GM10266 (cell line): ENCODE measurements around the gene MYH10.

ENCODE experiments used
- DNase-seq: peaks from one replicate; pipeline ENCODE4 v3.0.0; 2012; ENCODE audit errors: extremely low spot score
- TF ChIP-seq, protein P1 (sequence below): IDR thresholded peaks from 2 replicates; pipeline ENCODE4 v1.5.1; 2012; ENCODE audit warnings: mild to moderate bottlenecking, low read depth; ENCODE audit not compliant: control insufficient read depth, insufficient read depth; ENCODE audit errors: missing control alignments

MYH10 gene

DNA sequence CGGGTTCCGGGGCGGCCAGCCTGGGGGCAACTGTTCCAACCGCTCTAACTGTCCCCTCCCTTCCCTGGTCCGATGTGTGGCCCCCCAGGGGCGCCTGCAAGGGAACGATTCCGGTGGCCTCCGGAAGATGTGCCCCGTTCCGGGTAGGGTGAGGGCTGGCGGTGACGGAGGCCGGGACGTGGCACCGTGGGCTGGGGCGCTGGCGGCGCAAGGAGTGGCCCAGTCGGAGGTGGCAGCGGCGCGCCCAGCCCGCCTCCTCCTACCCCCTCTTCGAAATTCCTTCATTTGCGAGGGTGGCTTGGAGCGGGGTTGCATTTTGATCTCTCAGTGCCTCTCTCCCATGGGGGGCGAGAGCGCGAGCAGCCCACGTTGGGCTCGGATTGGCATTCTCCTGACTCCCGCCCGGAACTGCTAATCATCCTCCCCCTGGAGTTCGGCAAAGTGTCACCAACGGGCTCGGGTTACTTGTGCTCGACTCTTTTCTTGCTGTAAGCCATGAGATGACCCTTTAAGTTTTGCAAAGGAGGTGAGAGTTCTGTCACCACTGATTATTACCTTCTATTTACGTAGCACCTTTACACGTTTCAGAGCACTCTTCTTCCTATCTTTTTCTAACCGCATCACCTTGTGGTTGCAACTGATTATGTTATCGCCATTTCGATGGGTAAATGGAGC is 194.2 kb downstream of the MYH10 start:
- peak; percentile 51 for DNase-seq

DNA sequence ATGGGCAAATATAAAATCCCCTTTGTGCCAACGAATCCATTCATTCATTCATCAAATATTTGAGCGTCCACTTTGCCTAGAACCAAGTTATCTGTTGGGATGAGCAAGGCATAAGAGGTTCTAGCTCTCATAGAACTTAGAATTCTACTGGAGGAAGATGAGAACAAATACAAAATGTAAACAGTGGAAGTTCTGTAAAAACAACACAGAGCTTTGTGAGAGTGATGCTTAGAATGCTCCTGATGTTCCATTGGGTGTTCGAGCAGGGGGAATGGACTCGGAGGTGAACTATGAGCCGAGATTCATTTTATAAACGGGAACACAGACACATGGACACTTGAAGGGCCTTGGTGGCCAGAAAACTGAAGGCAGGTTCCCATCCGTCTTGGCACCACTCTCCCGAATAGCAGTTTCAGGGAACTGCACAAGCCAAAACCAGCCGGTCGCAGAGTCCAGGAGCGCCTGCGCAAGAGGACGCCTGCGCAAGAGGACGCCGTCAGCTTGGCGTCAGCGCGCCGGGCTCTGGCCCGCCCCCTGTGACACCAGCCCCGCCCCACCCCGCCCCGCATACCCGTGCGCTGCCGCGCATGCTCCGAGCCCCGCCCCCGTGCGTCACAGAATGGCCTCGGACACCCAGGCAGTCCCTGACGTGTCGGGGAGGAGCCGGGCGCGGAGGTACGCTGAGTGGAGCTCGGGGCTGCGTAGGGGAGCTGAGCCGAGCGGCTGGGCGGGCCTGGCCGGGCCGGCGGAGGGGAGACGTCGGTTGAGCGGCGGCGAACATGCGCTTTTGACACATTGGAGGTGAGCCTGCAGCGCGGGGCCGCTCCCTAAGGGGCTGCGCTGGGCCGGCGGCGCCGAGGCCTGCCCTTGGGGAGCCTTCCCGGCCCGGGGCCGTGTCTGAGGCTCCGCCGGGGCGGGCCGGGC is 195.0 kb downstream of the MYH10 start, which contains the start of gene NDEL1:
Gene NDEL1 (plus strand): TSS at position 640 of the 924 bp plus-strand sequence. CDS start 8,388 bp downstream, outside the sequence.
- peak; percentile 99 for DNase-seq
- TF ChIP-seq, protein P1, sequence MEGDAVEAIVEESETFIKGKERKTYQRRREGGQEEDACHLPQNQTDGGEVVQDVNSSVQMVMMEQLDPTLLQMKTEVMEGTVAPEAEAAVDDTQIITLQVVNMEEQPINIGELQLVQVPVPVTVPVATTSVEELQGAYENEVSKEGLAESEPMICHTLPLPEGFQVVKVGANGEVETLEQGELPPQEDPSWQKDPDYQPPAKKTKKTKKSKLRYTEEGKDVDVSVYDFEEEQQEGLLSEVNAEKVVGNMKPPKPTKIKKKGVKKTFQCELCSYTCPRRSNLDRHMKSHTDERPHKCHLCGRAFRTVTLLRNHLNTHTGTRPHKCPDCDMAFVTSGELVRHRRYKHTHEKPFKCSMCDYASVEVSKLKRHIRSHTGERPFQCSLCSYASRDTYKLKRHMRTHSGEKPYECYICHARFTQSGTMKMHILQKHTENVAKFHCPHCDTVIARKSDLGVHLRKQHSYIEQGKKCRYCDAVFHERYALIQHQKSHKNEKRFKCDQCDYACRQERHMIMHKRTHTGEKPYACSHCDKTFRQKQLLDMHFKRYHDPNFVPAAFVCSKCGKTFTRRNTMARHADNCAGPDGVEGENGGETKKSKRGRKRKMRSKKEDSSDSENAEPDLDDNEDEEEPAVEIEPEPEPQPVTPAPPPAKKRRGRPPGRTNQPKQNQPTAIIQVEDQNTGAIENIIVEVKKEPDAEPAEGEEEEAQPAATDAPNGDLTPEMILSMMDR: no peak

More for the DNA sequence above, 194.2 kb downstream of the MYH10 start:
- TF ChIP-seq, protein P1: no peak

DNA sequence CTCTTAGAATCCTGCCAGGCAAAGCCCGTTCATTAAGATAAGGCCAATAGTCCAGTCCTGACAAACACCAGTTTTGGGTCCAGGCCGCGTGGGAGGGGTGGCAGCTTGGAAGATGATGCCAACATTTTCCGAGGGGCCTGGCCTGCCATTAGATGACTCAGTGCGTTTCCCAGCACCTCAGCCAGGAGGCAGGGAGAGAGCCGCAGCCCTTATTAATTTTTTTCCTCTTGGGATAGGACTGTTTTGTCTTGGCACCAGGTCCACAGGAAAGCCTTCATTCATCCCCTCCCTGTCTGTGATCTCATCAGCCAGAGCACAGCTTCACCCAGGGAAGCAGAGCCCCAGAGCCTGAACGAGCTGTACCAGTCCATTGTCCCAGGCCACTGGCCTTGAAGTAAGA is 199.6 kb downstream of the MYH10 start:
- no peak for DNase-seq
- TF ChIP-seq, protein P1: no peak

DNA sequence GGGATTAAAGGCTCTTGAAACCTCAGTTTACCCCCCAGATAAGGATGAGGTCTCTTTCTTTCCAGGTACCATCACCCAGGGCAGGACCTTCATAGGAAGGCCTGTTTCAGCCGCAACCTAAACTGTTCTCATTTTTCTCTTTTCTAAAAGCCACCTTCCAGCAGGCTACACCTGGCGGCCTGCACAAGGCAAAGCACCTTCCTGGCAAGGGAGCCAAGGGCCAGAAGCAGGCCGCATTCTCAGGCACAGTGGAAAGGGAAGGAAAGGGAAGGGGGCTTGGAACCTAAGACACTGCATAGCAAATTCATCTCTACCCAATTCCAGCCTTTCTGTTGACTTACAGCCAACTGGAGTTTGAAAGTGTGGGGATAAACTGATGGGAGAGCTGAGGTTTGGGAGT is 203.7 kb downstream of the MYH10 start:
- TF ChIP-seq, protein P1: no peak
- DNase-seq: no peak

DNA sequence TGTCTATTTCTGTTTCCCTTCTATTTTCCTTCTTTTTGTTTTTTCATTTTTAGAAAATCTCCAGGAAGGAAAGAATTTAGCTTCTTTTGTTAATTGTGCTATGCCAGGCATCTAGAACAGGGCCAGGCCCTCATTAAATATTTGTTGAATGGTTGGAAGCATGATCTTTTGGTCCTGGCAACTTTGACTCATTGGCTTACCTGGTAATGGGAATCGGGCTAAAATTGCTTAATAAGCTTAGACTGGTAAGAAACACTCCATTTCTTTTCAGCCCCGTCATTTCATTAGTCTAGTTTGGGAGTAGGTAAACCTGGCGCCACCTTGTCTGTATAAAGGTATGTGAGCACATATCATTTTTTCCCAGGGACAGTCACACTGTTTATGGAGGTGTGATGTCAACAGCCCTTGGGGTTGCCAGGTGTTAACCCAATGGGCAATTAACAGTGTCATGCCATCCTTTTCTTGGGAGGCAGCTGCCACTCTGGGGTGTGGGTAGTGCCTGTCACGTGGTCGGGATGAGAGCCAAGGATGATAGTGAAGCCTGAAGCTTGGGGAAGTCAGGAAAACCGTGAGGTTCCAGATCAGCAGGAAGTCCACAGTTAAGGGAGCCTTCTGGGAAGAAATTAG is 204.3 kb downstream of the MYH10 start:
- TF ChIP-seq, protein P1: no peak
- no peak for DNase-seq
